GM18526 (cell line): ENCODE measurements around the gene BTNL2.

Source experiments
- POLR2A ChIP-seq: IDR thresholded peaks from 3 replicates; pipeline ENCODE4 v1.6.1; 2011; ENCODE audit not compliant: insufficient read length; ENCODE audit errors: extremely low read depth

Gene BTNL2

GRCh38 chr6:32393665-32394420, 13.1 kb downstream of the BTNL2 start:
- no peak for TF ChIP-seq POLR2A

- TF ChIP-seq POLR2A = no peak
Measured at GRCh38 chr6:32391505-32391904, 15.5 kb downstream of the BTNL2 start.

DNA sequence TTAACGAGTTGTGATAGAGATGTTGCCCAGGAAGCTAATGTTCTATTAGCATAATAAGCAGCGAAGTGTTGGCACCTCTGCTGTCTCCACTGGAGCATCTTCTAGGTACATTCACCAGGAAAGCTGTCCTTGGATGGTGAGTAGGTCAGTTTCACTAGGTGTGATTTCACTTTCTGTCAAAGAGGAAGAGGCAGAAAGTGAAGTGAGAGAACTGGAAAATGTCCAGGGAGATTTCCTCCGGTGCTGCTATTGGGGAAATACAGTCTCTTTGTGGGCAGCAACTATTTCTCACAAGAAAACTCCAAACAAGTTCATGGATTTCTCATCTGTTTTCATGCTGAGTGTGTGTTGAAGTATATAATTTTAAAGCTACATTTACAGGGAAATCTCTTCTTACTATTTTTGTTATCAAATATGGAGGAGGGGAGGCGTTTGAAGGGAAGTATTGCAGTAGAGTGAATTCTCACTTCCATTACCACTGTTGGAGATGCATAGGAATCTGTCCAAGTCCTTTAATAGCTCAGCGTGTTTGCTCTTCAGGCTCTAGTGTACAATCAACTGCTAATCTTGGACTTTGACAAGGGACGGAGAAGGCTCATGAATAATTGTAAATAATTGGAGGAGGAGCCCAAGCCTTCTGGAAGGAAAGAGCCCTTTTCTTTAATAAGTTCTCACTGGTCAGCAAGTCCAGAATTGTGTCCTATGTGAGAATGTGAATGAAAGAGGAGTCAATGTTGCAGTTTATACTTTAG, 19.2 kb downstream of the BTNL2 start:
- no peak for TF ChIP-seq POLR2A

- TF ChIP-seq POLR2A = no peak
Measured at GRCh38 chr6:32386040-32386439, 20.9 kb downstream of the BTNL2 start.

DNA sequence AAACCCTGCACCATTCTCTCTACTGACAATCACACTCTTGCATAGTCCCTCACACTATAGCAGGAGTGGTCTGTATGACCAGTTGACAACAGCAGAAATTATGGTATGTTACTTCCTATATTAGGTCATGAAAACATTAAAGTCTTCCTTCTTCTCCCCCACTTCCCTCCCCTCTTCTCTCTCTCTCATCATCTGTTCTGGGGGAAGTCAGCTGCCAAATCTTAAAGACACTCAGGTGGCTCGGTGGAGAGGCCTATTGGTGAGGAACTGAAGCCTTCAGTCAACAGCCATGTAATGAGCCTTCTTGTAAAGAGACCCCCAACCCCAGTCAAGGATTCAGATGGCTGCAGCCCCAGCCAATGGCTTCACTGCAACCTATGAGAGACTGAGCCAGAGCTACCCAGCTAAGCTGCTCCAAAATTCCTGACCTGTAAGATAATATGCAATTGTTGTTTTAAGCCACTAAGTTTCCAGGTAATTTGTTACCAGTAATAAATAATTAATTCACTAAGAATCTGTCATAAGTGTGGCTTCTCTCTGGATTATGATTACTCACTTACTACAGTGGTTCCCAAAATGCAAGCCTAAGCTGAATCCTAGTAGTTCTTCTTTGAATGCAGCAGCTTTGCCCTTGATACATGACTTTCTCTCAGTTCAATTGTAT, 24.1 kb downstream of the BTNL2 start:
- TF ChIP-seq POLR2A = no peak

DNA sequence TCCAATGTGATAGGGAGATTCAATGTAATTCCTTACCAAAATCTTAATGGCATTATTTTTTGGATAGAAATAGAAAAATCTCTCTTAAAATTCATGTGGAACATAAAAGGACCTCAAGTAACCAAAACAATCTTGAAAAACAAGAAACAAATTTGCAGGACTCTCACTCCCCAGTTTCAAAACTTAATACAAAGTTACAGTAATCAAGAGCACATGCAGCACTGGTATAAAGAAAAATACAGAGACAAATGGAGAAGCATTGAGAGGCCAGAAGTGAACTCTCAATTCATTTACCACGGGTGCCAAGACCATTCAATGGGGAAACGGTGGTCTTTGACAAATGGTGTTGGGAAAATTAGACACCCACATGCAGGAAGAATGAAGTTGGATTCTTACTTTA, 27.4 kb downstream of the BTNL2 start:
- TF ChIP-seq POLR2A = no peak

GRCh38 chr6:32375739-32376529, 31.0 kb downstream of the BTNL2 start:
- TF ChIP-seq POLR2A = no peak

GRCh38 chr6:32371803-32372202, 35.2 kb downstream of the BTNL2 start, which contains the start of gene TSBP1:
TSBP1 (minus strand) TSS chr6:32371903; CDS start chr6:32371706, 197 bp downstream.
- TF ChIP-seq POLR2A = no peak

GRCh38 chr6:32371229-32371628, 35.8 kb downstream of the BTNL2 start:
- TF ChIP-seq POLR2A = no peak

GRCh38 chr6:32370505-32370904, 36.5 kb downstream of the BTNL2 start:
- TF ChIP-seq POLR2A = no peak

DNA sequence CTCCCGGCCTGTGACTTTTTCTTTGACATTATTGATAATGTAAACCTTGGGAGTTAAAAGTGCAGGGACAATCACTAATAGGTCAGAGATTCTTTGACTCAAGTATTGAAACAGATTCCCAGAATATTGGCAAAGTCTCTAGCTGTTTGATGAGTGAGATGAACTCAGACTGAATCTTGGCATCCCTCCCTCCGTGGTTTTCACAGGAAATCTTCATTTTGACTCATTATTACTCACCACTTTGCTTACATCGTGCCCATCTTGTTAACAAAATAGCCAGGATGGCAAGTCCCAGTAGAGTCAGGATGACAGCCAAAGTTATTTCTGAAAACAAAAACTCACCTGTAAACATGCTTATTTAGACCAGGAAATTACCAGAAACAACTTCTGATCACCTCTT, 37.3 kb downstream of the BTNL2 start:
- TF ChIP-seq POLR2A = no peak

GRCh38 chr6:32367644-32368043, 39.3 kb downstream of the BTNL2 start:
- no peak for TF ChIP-seq POLR2A

- no peak for TF ChIP-seq POLR2A
Measured at GRCh38 chr6:32355018-32355417, 52.0 kb downstream of the BTNL2 start.

GRCh38 chr6:32353348-32353747, 53.6 kb downstream of the BTNL2 start:
- no peak for TF ChIP-seq POLR2A
